Lower leg skin (tissue), 3 donors: ENCODE results near the gene RAD51B.

Experiments
- CTCF ChIP-seq, 3 donors: fragments of 450-650 bp; IDR thresholded peaks; one replicate each; pipeline ENCODE4 v1.5.1; 2016; ENCODE audit warnings: antibody characterized with exemption in 3 of 3, mild to moderate bottlenecking in 3 of 3, moderate library complexity in 2 of 3
- POLR2A ChIP-seq, 2 donors: fragments of 450-650 bp; IDR thresholded peaks; one replicate each; pipeline ENCODE4 v1.6.1; 2016 to 2017; ENCODE audit warnings: antibody characterized with exemption in 2 of 2, mild to moderate bottlenecking in 1 of 2, moderate library complexity in 1 of 2

- TF ChIP-seq CTCF (IDR thresholded peaks at IDR 0.05) (no peak), POLR2A (IDR thresholded peaks at IDR 0.05) (no peak)
Observed at GRCh38 chr14:68495101-68496039, 675.8 kb downstream of the RAD51B start.
